BLaER1 (cell line): ENCODE data around the gene SENP6.

Source experiments
- H3K27ac ChIP-seq: shearing (Covaris generic); formaldehyde crosslinking; 2 replicates; pipeline ENCODE4 v1.8.1; 2022
- H3K27me3 ChIP-seq: shearing (Covaris generic); formaldehyde crosslinking; 2 replicates; pipeline ENCODE4 v1.8.1; 2022
- H3K36me3 ChIP-seq: shearing (Covaris generic); formaldehyde crosslinking; 2 replicates; pipeline ENCODE4 v1.8.1; 2022
- H3K4me1 ChIP-seq: shearing (Covaris generic); formaldehyde crosslinking; 2 replicates; pipeline ENCODE4 v1.8.1; 2022
- H3K4me2 ChIP-seq: shearing (Covaris generic); formaldehyde crosslinking; 2 replicates; pipeline ENCODE4 v1.8.1; 2022
- H3K4me3 ChIP-seq: shearing (Covaris generic); formaldehyde crosslinking; 2 replicates; pipeline ENCODE4 v1.8.1; 2022
- H3K9ac ChIP-seq: shearing (Covaris generic); formaldehyde crosslinking; 2 replicates; pipeline ENCODE4 v1.8.1; 2022
- H3K9me3 ChIP-seq: shearing (Covaris generic); formaldehyde crosslinking; 2 replicates; pipeline ENCODE4 v1.8.1; 2022
- H4K20me1 ChIP-seq: shearing (Covaris generic); formaldehyde crosslinking; 2 replicates; pipeline ENCODE4 v1.8.1; 2022
- Cebpa-rat ChIP-seq: shearing (Covaris generic); IDR thresholded peaks from 2 replicates; pipeline ENCODE4 v1.8.1; 2022

The SENP6 gene

GRCh38 chr6:75604294-75604693 is 2.6 kb downstream of the SENP6 start:
- peak overlapping the region; percentile 74 for H3K4me2 ChIP-seq
- H3K36me3 ChIP-seq, result peaks cover 11% of the 10 kb centered on the region; the same call in 1 of the 2 replicates
- H3K27ac ChIP-seq, result no peak overlapping the region; the same call in 1 of the 2 replicates
- peak overlapping the region; percentile 100 for H3K9ac ChIP-seq
- peaks cover 69% of the 10 kb centered on the region for H3K4me1 ChIP-seq
- TF ChIP-seq Cebpa-rat, result no peak
- H3K27me3 ChIP-seq, result no peaks in the 10 kb centered on the region
- H3K4me3 ChIP-seq, result peak overlapping the region; percentile 91
- peaks cover 58% of the 10 kb centered on the region for H4K20me1 ChIP-seq
- H3K9me3 ChIP-seq, result no peaks in the 10 kb centered on the region

GRCh38 chr6:75605635-75606034 is 4.0 kb downstream of the SENP6 start:
- H3K36me3 ChIP-seq, result peaks cover 11% of the 10 kb centered on the region; the same call in 1 of the 2 replicates
- no peak overlapping the region for H3K9ac ChIP-seq
- H3K4me2 ChIP-seq, result no peak overlapping the region
- peaks cover 72% of the 10 kb centered on the region for H4K20me1 ChIP-seq
- no peak for TF ChIP-seq Cebpa-rat
- no peak overlapping the region for H3K4me3 ChIP-seq
- no peaks in the 10 kb centered on the region for H3K27me3 ChIP-seq
- no peaks in the 10 kb centered on the region for H3K9me3 ChIP-seq
- H3K27ac ChIP-seq, result no peak overlapping the region
- H3K4me1 ChIP-seq, result peaks cover 74% of the 10 kb centered on the region

- Histone ChIP-seq H4K20me1 (peaks cover 98% of the 10 kb centered on the region), H3K4me3 (no peak overlapping the region), H3K4me1 (peaks cover 97% of the 10 kb centered on the region), H3K27ac (no peak overlapping the region), H3K36me3 (peaks cover 11% of the 10 kb centered on the region; the same call in 1 of the 2 replicates), H3K9ac (peak overlapping the region; percentile 4; the same call in 1 of the 2 replicates), H3K4me2 (peak overlapping the region; percentile 73), H3K27me3 (no peaks in the 10 kb centered on the region), H3K9me3 (no peaks in the 10 kb centered on the region)
- no peak for TF ChIP-seq Cebpa-rat
Observed at GRCh38 chr6:75608304-75608703, 6.6 kb downstream of the SENP6 start.

DNA sequence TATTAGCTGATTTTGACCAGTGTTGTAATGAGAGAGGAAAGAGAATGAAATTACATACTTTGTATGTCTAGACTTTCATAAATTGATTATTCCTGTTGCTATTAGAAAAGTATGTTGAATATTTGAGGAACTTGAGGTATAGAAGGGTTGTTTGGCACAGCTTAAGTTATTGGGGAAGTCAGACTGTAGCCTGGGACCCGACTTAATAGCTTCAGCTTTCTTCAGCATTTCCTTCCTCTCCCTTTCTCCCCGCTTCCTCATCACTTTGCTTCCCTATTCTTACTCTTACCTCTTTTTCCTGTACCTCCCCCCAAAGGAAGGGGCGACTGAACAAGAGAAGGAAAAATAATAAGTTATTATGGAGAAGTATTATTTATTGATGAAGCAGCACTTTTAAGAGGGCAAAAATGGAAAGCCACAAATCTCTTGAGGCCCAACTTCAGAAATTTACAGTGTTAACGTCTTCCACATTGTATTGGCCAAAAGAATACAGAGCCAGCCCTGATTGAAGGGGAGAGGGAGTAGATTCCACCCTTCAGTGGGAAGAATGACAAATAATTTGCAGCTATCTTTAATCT is 7.4 kb downstream of the SENP6 start:
- Histone ChIP-seq H3K4me3 (peak overlapping the region; percentile 8; the same call in 1 of the 2 replicates), H3K4me1 (peaks cover 94% of the 10 kb centered on the region), H3K9ac (no peak overlapping the region), H3K4me2 (peak overlapping the region; percentile 73), H3K27ac (peak overlapping the region; percentile 45), H4K20me1 (peaks cover 100% of the 10 kb centered on the region), H3K9me3 (0 out of 2 replicates have a peak, but pooled peaks cover under 1% of the 10 kb centered on the region), H3K36me3 (peaks cover 11% of the 10 kb centered on the region; the same call in 1 of the 2 replicates), H3K27me3 (no peaks in the 10 kb centered on the region)
- TF ChIP-seq Cebpa-rat, result no peak

- H3K4me1 ChIP-seq, result peaks cover 85% of the 10 kb centered on the region
- peaks cover 9% of the 10 kb centered on the region for H3K9me3 ChIP-seq
- peak overlapping the region; percentile 73 for H3K4me2 ChIP-seq
- H3K27ac ChIP-seq, result peak overlapping the region; percentile 45
- peaks cover 100% of the 10 kb centered on the region for H4K20me1 ChIP-seq
- peaks cover 11% of the 10 kb centered on the region; the same call in 1 of the 2 replicates for H3K36me3 ChIP-seq
- no peaks in the 10 kb centered on the region for H3K27me3 ChIP-seq
- 0 out of 2 replicates have a peak overlapping the region, but pooled peaks have one; percentile 8 for H3K4me3 ChIP-seq
- H3K9ac ChIP-seq, result no peak overlapping the region
- no peak for TF ChIP-seq Cebpa-rat
Observed at GRCh38 chr6:75609639-75610590, 8.2 kb downstream of the SENP6 start.

- peaks cover 14% of the 10 kb centered on the region for H3K9me3 ChIP-seq
- no peaks in the 10 kb centered on the region for H3K27me3 ChIP-seq
- no peak overlapping the region for H3K9ac ChIP-seq
- H3K27ac ChIP-seq, result no peak overlapping the region; the same call in 1 of the 2 replicates
- H4K20me1 ChIP-seq, result peaks cover 100% of the 10 kb centered on the region
- peaks cover 73% of the 10 kb centered on the region for H3K4me1 ChIP-seq
- peaks cover 12% of the 10 kb centered on the region; the same call in 1 of the 2 replicates for H3K36me3 ChIP-seq
- no peak overlapping the region for H3K4me3 ChIP-seq
- peak overlapping the region; percentile 73 for H3K4me2 ChIP-seq
- no peak for TF ChIP-seq Cebpa-rat
Observed at GRCh38 chr6:75611011-75611701, 9.5 kb downstream of the SENP6 start.

DNA sequence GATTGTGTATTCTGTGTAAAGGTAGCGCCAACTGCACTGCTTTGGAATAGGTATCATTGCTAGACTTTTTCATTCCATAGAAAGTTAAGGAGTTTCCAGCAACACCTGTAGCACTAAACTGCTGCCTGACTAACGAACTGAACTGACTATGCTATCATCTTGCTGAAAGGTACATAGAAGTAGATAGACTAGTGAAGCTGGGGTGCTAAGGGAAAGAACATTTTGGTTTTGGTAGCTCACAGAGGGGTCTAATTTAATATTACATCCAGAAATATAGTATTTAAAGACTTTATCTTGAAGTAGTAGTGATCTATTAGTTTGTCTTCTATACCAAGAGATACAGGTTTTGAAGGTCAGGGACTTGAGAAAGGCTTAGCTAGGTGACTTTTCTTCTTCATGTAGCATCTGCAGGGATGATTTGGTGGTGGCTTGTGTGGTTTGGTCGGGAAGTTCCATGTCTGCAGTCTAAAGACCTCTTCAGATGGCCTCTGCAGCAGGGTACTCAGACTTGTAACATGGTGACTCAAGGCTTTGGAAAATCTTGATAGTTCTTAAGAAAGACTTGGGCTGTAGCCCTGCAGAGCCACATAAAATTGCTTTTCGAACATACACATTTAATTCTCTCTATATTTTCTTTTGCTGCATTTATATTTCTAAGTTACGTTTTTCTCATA is 10.2 kb downstream of the SENP6 start:
- H3K4me1 ChIP-seq, result peaks cover 66% of the 10 kb centered on the region
- peaks cover 16% of the 10 kb centered on the region for H3K9me3 ChIP-seq
- peaks cover 15% of the 10 kb centered on the region; the same call in 1 of the 2 replicates for H3K36me3 ChIP-seq
- peaks cover 100% of the 10 kb centered on the region for H4K20me1 ChIP-seq
- H3K4me2 ChIP-seq, result peak overlapping the region; percentile 73
- H3K9ac ChIP-seq, result no peak overlapping the region; the same call in 1 of the 2 replicates
- no peak overlapping the region; the same call in 1 of the 2 replicates for H3K4me3 ChIP-seq
- H3K27me3 ChIP-seq, result no peaks in the 10 kb centered on the region
- no peak for TF ChIP-seq Cebpa-rat
- peak overlapping the region; percentile 31; the same call in 1 of the 2 replicates for H3K27ac ChIP-seq

DNA sequence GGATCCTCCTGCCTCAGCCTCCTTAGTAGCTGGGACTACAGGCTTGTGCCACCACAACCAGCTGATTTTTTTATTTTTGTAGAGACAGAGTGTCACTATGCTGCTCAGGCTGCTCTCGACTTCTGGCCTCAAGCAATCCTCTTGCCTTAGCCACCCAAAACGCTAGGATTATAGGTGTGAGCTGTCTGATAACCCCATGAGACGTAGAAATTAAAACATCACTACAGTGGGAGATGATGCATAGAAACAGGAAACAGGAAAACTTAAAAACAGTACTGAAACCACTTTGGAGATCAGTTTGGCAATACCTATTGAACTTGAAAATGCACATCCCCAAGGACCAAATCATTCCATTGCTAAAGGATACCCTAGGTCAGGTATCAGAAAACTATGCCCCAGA is 10.8 kb downstream of the SENP6 start:
- no peak for TF ChIP-seq Cebpa-rat
- peaks cover 20% of the 10 kb centered on the region; the same call in 1 of the 2 replicates for H3K36me3 ChIP-seq
- H3K4me1 ChIP-seq, result peaks cover 60% of the 10 kb centered on the region
- no peaks in the 10 kb centered on the region for H3K27me3 ChIP-seq
- H4K20me1 ChIP-seq, result peaks cover 100% of the 10 kb centered on the region
- H3K27ac ChIP-seq, result peak overlapping the region; percentile 31; the same call in 1 of the 2 replicates
- no peak overlapping the region; the same call in 1 of the 2 replicates for H3K4me3 ChIP-seq
- H3K4me2 ChIP-seq, result peak overlapping the region; percentile 73
- H3K9ac ChIP-seq, result no peak overlapping the region; the same call in 1 of the 2 replicates
- peaks cover 22% of the 10 kb centered on the region for H3K9me3 ChIP-seq

DNA sequence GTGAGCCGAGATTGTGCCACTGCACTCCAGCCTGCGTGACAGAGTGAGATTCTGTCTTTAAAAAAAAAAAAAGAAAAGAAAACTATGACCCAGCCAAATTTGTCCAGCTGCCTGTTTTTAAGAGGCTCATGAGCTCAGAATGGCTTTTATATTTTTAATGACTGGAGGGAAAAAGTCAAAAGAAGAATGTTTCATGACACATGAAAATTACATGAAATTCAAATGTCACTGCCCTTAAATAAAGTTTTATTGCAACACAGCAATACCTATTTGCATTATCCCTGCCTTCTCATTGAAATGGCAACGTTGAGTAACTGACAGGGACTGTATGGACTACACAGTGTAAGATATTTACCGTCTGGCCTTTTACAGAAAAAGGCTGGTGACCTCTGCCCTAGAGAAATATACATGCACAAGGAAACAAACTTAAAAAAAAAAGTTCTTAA is 11.4 kb downstream of the SENP6 start:
- H3K27ac ChIP-seq, result 0 out of 2 replicates have a peak overlapping the region, but pooled peaks have one; percentile 31
- no peaks in the 10 kb centered on the region for H3K27me3 ChIP-seq
- no peak overlapping the region for H3K4me3 ChIP-seq
- H3K4me1 ChIP-seq, result peaks cover 54% of the 10 kb centered on the region
- H4K20me1 ChIP-seq, result peaks cover 100% of the 10 kb centered on the region
- H3K9me3 ChIP-seq, result peaks cover 28% of the 10 kb centered on the region
- H3K4me2 ChIP-seq, result peak overlapping the region; percentile 73
- peaks cover 24% of the 10 kb centered on the region; the same call in 1 of the 2 replicates for H3K36me3 ChIP-seq
- no peak overlapping the region for H3K9ac ChIP-seq
- TF ChIP-seq Cebpa-rat, result no peak
